ENCODE data around the gene GALNT14. TPM values are rescaled to one million over a fixed set of nuclear protein-coding genes. Genes with fewer than 3 reads are reported as not detected.

Gene GALNT14
- total and polyA plus RNA-seq, 2 donors (not counting 1 experiment from before 2014, with no cell fraction given): 3.1 to 6.2 TPM

DNA sequence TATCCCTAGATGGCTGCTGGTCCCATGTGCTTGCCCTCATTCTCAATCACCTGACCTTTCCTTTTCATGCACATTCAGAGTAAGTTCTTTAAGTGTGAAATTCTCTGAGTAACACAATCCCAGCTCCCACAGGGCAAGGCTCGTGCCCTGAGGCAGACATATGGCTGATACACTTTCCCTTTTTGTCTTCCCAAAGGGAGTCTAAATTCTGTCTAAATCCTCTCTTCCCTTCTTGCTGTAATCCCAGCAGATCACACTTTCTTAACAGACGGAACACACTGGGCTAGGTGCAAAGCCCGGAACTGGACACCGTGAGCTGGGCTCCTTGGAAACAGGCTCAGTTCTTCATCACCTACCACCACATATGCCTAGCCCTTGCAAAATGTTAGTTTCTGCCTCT, 147.6 kb downstream of the GALNT14 start:
- Histone ChIP-seq H4K20me1 (ENCODE audit: control insufficient read depth, insufficient read depth, low read length, poor library complexity, severe bottlenecking) (no peaks in the 10 kb centered on the region), H3K27ac (ENCODE audit: low read length in 2 of 2) (no peak overlapping the region), H2AFZ (ENCODE audit: insufficient read depth, low read depth, low read length, poor library complexity, severe bottlenecking) (no peak overlapping the region), H3K9me3 (ENCODE audit: control extremely low read depth in 1 of 3, control insufficient read depth in 2 of 3, insufficient read depth in 1 of 3, low read length in 2 of 3) (no peaks in the 10 kb centered on the region), H3K79me2 (ENCODE audit: control insufficient read depth, insufficient read depth, low read length) (no peaks in the 10 kb centered on the region), H3K27me3 (replicated peaks in 1 of 4; ENCODE audit: control extremely low read depth in 1 of 4, control insufficient read depth in 3 of 4, insufficient read depth in 4 of 4, low read length in 3 of 4) (no peaks in the 10 kb centered on the region), H3K4me2 (replicated peaks; ENCODE audit: low read depth, low read length, poor library complexity, severe bottlenecking) (no peak overlapping the region), H3K36me3 (replicated peaks in 1 of 2; ENCODE audit: control extremely low read depth in 1 of 2, control insufficient read depth in 1 of 2, extremely low read depth in 1 of 2, insufficient read depth in 2 of 2, low read length in 1 of 2) (no peaks in the 10 kb centered on the region), H3K9ac (ENCODE audit: low read length) (no peak overlapping the region), H3K4me3 (ENCODE audit: control extremely low read depth in 1 of 5, extremely low read depth in 1 of 5, insufficient read depth in 1 of 5, low read depth in 2 of 5, low read length in 4 of 5) (no peak overlapping the region), H3K4me1 (ENCODE audit: control insufficient read depth in 2 of 2, insufficient read depth in 2 of 2, low read length in 2 of 2) (no peaks in the 10 kb centered on the region)
- ChIA-PET POLR2A (no interaction called here), CTCF (no interaction called here)
- Mint-ChIP-seq H3K4me3 (no peak overlapping the region), H3K27ac (no peak overlapping the region), H3K27me3 (no peaks in the 10 kb centered on the region), H3K4me1 (no peaks in the 10 kb centered on the region), H3K9me3 (ENCODE audit: insufficient read depth) (no peaks in the 10 kb centered on the region)
- DNase-seq (no peak), ATAC-seq (ENCODE audit: low read depth) (no peak)
- TF ChIP-seq, protein P1, sequence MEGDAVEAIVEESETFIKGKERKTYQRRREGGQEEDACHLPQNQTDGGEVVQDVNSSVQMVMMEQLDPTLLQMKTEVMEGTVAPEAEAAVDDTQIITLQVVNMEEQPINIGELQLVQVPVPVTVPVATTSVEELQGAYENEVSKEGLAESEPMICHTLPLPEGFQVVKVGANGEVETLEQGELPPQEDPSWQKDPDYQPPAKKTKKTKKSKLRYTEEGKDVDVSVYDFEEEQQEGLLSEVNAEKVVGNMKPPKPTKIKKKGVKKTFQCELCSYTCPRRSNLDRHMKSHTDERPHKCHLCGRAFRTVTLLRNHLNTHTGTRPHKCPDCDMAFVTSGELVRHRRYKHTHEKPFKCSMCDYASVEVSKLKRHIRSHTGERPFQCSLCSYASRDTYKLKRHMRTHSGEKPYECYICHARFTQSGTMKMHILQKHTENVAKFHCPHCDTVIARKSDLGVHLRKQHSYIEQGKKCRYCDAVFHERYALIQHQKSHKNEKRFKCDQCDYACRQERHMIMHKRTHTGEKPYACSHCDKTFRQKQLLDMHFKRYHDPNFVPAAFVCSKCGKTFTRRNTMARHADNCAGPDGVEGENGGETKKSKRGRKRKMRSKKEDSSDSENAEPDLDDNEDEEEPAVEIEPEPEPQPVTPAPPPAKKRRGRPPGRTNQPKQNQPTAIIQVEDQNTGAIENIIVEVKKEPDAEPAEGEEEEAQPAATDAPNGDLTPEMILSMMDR (IDR thresholded peaks at IDR 0.05): no peak
- TF ChIP-seq EZH2 (IDR thresholded peaks at IDR 0.05; ENCODE audit: borderline replicate concordance, insufficient read depth, low read depth, low read length, poor library complexity, severe bottlenecking): no peak
- intact Hi-C loops (cut with micrococcal nuclease): no loop called here
- 63% methylated on average over 4 of the region's 4 CpGs for WGBS (ENCODE audit: insufficient coverage)

GRCh38 chr2:30990176-30990575, 148.1 kb downstream of the GALNT14 start:
- Histone ChIP-seq H3K9ac (ENCODE audit: low read length) (no peak overlapping the region), H3K4me2 (replicated peaks; ENCODE audit: low read depth, low read length, poor library complexity, severe bottlenecking) (no peak overlapping the region), H2AFZ (ENCODE audit: insufficient read depth, low read depth, low read length, poor library complexity, severe bottlenecking) (no peak overlapping the region), H3K27me3 (replicated peaks in 1 of 4; ENCODE audit: control extremely low read depth in 1 of 4, control insufficient read depth in 3 of 4, insufficient read depth in 4 of 4, low read length in 3 of 4) (no peaks in the 10 kb centered on the region), H3K4me3 (ENCODE audit: control extremely low read depth in 1 of 5, extremely low read depth in 1 of 5, insufficient read depth in 1 of 5, low read depth in 2 of 5, low read length in 4 of 5) (no peak overlapping the region), H3K9me3 (ENCODE audit: control extremely low read depth in 1 of 3, control insufficient read depth in 2 of 3, insufficient read depth in 1 of 3, low read length in 2 of 3) (no peaks in the 10 kb centered on the region), H3K4me1 (ENCODE audit: control insufficient read depth in 2 of 2, insufficient read depth in 2 of 2, low read length in 2 of 2) (no peaks in the 10 kb centered on the region), H4K20me1 (ENCODE audit: control insufficient read depth, insufficient read depth, low read length, poor library complexity, severe bottlenecking) (no peaks in the 10 kb centered on the region), H3K79me2 (ENCODE audit: control insufficient read depth, insufficient read depth, low read length) (no peaks in the 10 kb centered on the region), H3K27ac (ENCODE audit: low read length in 2 of 2) (no peak overlapping the region), H3K36me3 (replicated peaks in 1 of 2; ENCODE audit: control extremely low read depth in 1 of 2, control insufficient read depth in 1 of 2, extremely low read depth in 1 of 2, insufficient read depth in 2 of 2, low read length in 1 of 2) (no peaks in the 10 kb centered on the region)
- no peaks in the 10 kb centered on the region for H3K4me1 Mint-ChIP-seq
- DNase-seq: no peak
- no peak for ATAC-seq (ENCODE audit: low read depth)
- TF ChIP-seq EZH2 (IDR thresholded peaks at IDR 0.05; ENCODE audit: borderline replicate concordance, insufficient read depth, low read depth, low read length, poor library complexity, severe bottlenecking): no peak
- TF ChIP-seq, protein P1 (IDR thresholded peaks at IDR 0.05): no peak
- no peaks in the 10 kb centered on the region for H3K9me3 Mint-ChIP-seq (ENCODE audit: insufficient read depth)
- no peak overlapping the region for H3K27ac Mint-ChIP-seq
- CTCF ChIA-PET: no interaction called here
- no peaks in the 10 kb centered on the region for H3K27me3 Mint-ChIP-seq
- intact Hi-C loops (cut with micrococcal nuclease): no loop called here
- POLR2A ChIA-PET: no interaction called here
- 93% methylated on average over 2 of the region's 2 CpGs for WGBS (ENCODE audit: insufficient coverage)
- no peak overlapping the region for H3K4me3 Mint-ChIP-seq

All from B cell (primary cell).